Cardiac fibroblast (primary cell): ENCODE measurements around the gene NISCH.

ENCODE experiments used
- DNase-seq, 2 donors: peaks; one replicate each; pipeline versions ENCODE4 v3.0.0 to v3.0.0-alpha.2; 2010; ENCODE audit warnings: low read depth in 2 of 2
- H3K4me3 ChIP-seq, 2 donors: replicated peaks in 1 of 2; 1 replicate in 1 of 2; 2 replicates in 1 of 2; pipeline ENCODE4 v1.5.1; 2011; ENCODE audit warnings: low read depth in 2 of 2, low read length in 2 of 2, mild to moderate bottlenecking in 2 of 2, moderate library complexity in 1 of 2
- TF ChIP-seq, protein P1 (sequence below): IDR thresholded peaks from one replicate; pipeline ENCODE4 v1.5.1; 2011; ENCODE audit warnings: low read depth, mild to moderate bottlenecking, low read length, inconsistent platforms

Gene NISCH

DNA sequence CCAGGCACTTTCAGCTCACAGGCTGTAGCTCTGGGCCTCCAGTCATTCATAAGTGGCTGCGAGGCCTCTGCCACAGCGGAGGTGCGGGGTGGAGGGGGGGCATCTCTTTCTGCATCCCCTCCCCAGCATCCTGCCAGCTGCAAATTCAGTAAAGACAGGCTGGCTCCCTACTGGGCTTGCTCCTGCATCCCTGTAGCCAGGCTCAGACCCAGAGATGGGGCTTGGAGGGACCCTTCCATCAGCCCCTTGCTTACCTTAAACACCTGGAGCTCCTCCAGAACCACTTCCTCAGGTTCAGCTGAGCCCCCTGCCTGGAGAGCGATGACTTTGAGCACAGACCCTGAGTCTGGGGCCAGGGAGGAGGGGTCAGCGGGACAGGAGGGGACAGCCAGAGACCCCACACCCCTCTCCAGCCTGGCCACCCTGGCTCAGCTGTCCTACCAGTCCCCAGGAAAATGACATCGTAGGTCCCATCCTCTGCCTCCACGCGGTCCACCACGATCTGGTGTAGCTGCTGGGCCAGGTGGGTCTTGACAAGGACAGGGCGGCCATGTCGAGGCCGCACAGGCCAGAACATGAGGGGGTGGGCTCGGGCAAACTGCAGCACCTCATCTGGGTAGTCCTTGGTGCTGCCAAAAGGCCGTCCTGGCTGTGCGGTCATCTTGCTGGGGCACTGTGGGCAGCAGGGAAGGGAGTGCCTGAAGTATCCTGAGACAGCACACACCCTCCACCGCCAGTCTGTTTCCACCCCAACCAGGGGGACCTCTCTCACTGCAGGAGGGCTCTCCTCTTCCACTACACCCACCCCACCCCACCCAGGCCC, 15.8 kb upstream of the NISCH start:
- no peak for DNase-seq
- H3K4me3 ChIP-seq: no peak overlapping the region
- TF ChIP-seq, protein P1, sequence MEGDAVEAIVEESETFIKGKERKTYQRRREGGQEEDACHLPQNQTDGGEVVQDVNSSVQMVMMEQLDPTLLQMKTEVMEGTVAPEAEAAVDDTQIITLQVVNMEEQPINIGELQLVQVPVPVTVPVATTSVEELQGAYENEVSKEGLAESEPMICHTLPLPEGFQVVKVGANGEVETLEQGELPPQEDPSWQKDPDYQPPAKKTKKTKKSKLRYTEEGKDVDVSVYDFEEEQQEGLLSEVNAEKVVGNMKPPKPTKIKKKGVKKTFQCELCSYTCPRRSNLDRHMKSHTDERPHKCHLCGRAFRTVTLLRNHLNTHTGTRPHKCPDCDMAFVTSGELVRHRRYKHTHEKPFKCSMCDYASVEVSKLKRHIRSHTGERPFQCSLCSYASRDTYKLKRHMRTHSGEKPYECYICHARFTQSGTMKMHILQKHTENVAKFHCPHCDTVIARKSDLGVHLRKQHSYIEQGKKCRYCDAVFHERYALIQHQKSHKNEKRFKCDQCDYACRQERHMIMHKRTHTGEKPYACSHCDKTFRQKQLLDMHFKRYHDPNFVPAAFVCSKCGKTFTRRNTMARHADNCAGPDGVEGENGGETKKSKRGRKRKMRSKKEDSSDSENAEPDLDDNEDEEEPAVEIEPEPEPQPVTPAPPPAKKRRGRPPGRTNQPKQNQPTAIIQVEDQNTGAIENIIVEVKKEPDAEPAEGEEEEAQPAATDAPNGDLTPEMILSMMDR: no peak

DNA sequence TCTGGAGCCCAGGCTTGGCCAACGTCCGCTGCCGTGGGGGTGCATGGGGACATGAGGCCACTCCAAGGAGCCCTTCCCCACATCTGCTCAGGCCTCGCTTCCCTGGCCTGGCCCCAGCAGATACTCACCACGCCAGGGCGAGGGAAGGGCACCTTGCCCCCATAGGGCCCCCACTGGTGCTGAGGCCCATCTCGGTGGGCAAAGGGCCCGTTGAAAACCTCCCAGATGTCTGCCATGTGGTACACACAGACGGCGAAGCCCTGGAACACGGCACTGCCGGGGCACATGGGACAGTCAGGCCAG, 15.2 kb upstream of the NISCH start:
- no peak overlapping the region for H3K4me3 ChIP-seq
- TF ChIP-seq, protein P1: no peak
- no peak for DNase-seq

DNA sequence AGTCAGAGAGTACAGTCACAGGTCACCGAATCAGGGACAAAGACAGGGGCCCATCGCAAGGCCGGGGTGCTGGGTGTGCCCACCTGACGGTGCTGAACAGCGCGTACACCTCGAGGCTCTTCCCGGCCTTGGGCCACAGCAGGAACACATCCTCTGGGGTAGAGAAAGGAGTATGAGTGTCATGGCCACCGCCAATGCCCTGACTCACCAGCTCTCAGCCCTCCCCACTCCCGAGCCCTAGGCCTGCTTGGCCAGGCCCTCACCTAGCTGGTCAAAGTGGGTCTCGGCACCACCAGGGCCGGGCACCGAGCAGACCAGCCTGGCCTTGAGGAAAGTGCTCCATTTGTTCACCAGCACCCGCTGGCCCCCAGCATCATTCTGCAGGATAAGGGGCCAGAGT, 14.7 kb upstream of the NISCH start:
- no peak overlapping the region for H3K4me3 ChIP-seq
- DNase-seq: no peak
- TF ChIP-seq, protein P1: no peak

DNA sequence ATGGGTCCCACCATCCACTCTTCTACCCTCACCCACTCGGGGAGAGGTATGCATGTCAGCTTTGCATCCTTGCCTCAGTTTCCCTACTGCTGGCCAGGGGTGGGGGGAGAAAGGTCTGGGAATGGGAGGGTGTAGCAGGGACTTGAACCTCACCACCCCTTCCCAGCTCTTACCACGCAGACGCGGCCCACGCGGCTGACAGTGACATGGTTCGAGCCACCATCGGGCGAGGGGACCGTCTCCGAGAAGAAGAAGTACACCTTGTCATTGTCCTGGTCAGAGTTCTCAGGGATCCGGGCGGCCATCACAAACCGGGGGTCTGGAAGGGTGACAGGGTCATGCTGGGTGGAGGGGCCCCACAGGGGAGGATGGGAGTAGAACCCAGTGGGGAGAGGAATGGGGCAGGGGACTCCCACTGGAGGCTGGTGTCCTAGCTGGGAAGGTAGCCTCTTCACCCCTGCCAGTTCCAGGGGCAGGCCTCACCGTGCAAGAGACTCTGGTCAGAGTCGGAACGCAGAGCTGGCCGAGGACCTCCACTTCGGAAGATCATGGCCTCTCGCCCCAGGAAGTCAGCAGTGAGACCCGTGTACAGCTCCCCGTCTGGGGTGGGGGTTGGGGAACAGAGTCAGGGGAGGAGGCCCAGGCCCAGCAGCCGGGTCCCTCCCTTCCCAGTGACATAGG, 14.2 kb upstream of the NISCH start:
- DNase-seq: no peak
- TF ChIP-seq, protein P1: no peak
- H3K4me3 ChIP-seq: no peak overlapping the region

DNA sequence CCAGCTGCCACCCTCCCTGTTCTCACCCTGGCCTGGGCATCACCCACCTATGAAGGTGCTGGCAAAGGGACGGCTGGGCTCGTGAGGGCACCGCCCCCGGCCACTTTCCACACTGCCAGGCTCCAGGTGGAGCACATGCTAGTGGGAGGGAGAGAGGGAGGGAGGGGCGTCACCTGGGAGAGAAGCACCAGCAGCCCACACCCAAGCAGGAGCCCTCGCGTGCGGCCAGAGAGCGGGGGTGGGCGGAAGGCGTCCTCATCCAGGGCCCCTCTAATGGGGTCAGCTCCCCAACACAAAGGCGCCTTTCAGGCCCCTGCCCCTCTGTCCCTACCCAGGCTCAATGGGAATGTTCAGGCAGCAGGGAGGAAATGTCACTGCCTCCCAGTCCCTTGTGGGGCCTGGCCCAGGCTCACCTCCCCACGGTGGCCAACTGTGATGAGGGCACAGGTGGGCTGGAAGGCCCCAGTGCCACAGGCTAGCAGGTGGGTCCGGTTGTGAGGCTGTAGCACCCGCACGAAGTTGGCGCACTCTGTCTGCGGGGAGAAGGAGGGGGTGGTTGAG, 13.6 kb upstream of the NISCH start:
- TF ChIP-seq, protein P1: no peak
- no peak overlapping the region for H3K4me3 ChIP-seq
- no peak for DNase-seq

DNA sequence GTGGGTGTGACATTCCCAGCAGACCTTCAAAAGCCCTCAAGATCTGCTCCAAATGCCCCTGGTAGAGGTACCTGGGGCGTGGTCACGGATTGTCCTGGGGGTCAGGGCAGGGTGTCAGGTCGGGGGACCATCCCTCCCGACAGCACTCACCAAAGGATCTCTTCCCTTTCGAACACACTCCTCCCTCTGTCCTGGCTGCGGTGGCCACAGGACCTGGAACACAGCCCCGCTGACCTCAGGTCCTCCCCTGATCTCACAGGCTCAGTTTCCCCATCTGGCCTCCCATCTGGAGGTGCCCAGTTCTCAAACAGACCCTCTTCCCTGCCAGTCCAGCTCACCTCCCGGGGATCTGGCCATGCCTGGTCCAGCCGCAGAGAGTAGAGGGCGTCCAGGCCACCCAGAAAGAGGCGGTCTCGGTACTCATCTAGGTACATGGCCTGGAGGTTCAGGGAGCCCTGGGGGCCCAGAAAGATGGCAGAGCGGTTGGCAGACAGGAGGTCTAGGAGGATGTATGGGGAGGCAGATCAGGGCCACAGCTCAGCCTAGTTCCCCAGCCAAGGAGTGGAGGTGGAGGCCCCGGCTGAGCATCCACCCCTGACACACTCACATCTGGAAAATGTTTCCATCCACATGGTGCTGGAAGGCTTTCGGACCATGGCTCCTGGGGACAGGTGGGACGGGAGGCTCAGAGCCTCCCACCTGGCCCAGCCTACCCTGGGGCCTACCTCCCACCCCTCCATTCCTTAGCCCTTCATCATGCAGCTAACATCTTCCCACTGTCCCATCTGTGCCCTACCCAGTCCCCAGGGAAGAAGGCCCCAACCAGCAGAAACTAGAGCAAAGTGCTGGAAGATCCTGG, 12.8 kb upstream of the NISCH start:
- TF ChIP-seq, protein P1: no peak
- no peak for DNase-seq
- H3K4me3 ChIP-seq: no peak overlapping the region
